Hippocampal formation (tissue), 2 donors: ENCODE data around the gene OR8D1.

ENCODE experiments used
- DNase-seq, 2 donors: peaks; one replicate each; lab custom pipeline; 2025; lab: John Stamatoyannopoulos, UW

OR8D1 gene

GRCh38 chr11:124313849-124314248 lies at the start of gene OR8D1:
Gene OR8D1 (minus strand): TSS chr11:124313949. CDS start chr11:124310766, 3,183 bp downstream.
- no peak for DNase-seq

GRCh38 chr11:124359566-124359965 lies 45.8 kb upstream of the OR8D1 start:
- no peak for DNase-seq

- no peak for DNase-seq
Observed at GRCh38 chr11:124346311-124346955, 32.7 kb upstream of the OR8D1 start.

GRCh38 chr11:124344346-124344745 lies 30.6 kb upstream of the OR8D1 start:
- no peak for DNase-seq

GRCh38 chr11:124340142-124340447 lies 26.3 kb upstream of the OR8D1 start:
- DNase-seq, result no peak

- DNase-seq, result no peak
Observed at GRCh38 chr11:124339396-124340141, 25.8 kb upstream of the OR8D1 start.

GRCh38 chr11:124331873-124332272 lies 18.1 kb upstream of the OR8D1 start:
- DNase-seq, result no peak

GRCh38 chr11:124329787-124330478 lies 16.2 kb upstream of the OR8D1 start:
- DNase-seq, result peak in 1 of 2 donors; percentile 7

GRCh38 chr11:124327775-124328174 lies 14.0 kb upstream of the OR8D1 start:
- DNase-seq, result no peak

- DNase-seq, result no peak
Observed at GRCh38 chr11:124322356-124322755, 8.6 kb upstream of the OR8D1 start.

- DNase-seq, result no peak
Observed at GRCh38 chr11:124320097-124320496, 6.3 kb upstream of the OR8D1 start, which contains the start of gene OR8D2. Gene OR8D2 (minus strand): TSS chr11:124320197. CDS start chr11:124320197, 0 bp downstream.

GRCh38 chr11:124315052-124315451 lies 1.3 kb upstream of the OR8D1 start:
- no peak for DNase-seq

- no peak for DNase-seq
Observed at GRCh38 chr11:124313131-124313530, 618 bp downstream of the OR8D1 start.

GRCh38 chr11:124311670-124312069 lies 2.1 kb downstream of the OR8D1 start:
- no peak for DNase-seq

- DNase-seq, result no peak
Observed at GRCh38 chr11:124311269-124311668, 2.5 kb downstream of the OR8D1 start.

GRCh38 chr11:124310721-124311120 lies 3.0 kb downstream of the OR8D1 start:
- no peak for DNase-seq

- no peak for DNase-seq
Observed at GRCh38 chr11:124307093-124307492, 6.7 kb downstream of the OR8D1 start.

- DNase-seq, result no peak
Observed at GRCh38 chr11:124302347-124303125, 11.2 kb downstream of the OR8D1 start.

GRCh38 chr11:124301548-124301947 lies 12.2 kb downstream of the OR8D1 start:
- no peak for DNase-seq

- DNase-seq, result no peak
Observed at GRCh38 chr11:124297921-124298320, 15.8 kb downstream of the OR8D1 start.

GRCh38 chr11:124296016-124296415 lies 17.7 kb downstream of the OR8D1 start:
- no peak for DNase-seq

- no peak for DNase-seq
Observed at GRCh38 chr11:124294687-124295086, 19.1 kb downstream of the OR8D1 start.
